GM12873 (cell line): ENCODE data around the gene NSUN5.

ENCODE experiments used
- TF ChIP-seq, protein P1 (sequence below): IDR thresholded peaks from 2 replicates; pipeline ENCODE4 v1.5.1; 2012; ENCODE audit warnings: low read depth, mild to moderate bottlenecking, moderate library complexity, low read length, control low read depth; ENCODE audit not compliant: insufficient read depth; ENCODE audit errors: missing control alignments

Gene NSUN5

DNA sequence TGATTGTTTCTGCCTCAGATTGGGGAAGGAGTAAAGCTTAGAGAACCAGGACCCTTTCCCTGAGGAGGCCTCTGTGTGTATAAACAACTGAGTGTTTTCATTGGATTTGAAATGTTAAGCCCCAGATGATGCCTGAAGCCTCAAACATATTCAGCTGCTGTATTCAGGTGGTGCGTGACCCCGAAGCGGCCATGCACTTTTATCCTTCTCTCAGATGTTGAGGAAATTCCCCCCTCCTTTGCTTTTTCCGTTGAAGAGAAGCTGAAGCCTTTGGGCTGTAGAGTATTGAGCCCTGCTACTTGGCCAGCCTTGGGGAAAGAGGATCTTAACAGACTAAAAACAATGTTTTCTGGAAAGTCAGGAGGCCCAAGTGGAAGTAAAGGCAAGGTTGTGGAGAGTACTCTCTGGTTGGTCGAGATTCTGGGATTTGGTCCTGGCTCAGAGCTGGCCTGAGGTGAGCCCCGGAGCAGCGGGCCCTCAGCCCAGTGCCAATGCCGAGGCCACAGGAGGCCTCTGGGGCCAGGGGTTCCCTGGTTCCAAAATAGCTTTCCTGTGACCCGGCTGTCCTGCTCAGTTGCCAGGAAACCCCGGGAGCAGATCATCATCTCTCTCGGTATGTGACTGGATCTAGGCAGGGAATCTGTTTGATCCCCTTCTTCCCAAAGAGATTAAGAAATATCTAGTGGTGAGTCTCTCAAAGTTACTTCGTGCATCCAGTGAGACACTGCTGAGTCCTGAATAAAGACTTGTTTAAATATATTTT, 41.9 kb upstream of the NSUN5 start:
- TF ChIP-seq, protein P1, sequence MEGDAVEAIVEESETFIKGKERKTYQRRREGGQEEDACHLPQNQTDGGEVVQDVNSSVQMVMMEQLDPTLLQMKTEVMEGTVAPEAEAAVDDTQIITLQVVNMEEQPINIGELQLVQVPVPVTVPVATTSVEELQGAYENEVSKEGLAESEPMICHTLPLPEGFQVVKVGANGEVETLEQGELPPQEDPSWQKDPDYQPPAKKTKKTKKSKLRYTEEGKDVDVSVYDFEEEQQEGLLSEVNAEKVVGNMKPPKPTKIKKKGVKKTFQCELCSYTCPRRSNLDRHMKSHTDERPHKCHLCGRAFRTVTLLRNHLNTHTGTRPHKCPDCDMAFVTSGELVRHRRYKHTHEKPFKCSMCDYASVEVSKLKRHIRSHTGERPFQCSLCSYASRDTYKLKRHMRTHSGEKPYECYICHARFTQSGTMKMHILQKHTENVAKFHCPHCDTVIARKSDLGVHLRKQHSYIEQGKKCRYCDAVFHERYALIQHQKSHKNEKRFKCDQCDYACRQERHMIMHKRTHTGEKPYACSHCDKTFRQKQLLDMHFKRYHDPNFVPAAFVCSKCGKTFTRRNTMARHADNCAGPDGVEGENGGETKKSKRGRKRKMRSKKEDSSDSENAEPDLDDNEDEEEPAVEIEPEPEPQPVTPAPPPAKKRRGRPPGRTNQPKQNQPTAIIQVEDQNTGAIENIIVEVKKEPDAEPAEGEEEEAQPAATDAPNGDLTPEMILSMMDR, result no peak

- TF ChIP-seq, protein P1, result no peak
These were observed 41.1 kb upstream of the NSUN5 start for GRCh38 chr7:73349763-73350162.

DNA sequence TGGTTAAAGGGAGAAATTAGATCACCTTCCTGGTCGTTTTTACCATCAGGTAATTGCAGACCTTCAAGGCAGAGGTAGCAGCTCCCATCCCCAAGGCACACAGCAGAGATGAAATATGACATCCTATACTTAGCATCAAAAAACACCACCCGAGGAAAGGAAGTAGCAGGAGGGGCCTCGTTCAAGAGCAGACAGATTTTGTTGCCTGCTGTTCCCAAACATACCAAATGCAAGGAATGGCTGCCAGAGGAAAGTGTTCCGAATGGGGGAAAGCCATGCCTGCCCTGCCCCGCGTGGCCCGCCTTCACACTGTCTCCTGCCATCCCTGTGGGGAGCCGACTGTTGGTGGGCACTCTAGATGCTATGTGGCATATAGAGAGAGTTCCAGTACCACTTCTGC, 37.3 kb upstream of the NSUN5 start:
- TF ChIP-seq, protein P1, result no peak

DNA sequence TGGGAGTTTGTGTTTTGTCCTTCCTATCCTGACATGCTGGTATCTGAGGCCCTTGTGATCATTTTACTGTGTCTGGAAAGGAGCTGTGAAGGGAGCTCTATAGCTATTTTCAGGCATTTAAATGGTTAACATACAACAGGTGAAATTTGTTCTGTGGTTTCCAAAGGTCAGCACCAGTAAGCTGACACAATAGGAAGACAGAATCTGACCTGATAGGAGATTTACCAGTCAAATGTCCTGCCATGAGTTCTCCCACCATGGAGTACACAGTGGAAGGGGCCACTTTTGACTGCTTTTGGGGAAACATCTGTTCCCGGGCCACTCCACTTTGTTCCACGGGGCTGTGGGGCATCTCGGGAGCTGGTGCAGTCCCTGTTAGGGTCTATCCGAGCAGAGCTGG, 36.9 kb upstream of the NSUN5 start:
- TF ChIP-seq, protein P1, result no peak

- TF ChIP-seq, protein P1, result no peak
These were observed 35.2 kb upstream of the NSUN5 start for GRCh38 chr7:73343671-73344380.

- TF ChIP-seq, protein P1, result no peak
These were observed 34.0 kb upstream of the NSUN5 start for GRCh38 chr7:73342645-73343044.

GRCh38 chr7:73341877-73342276, 33.3 kb upstream of the NSUN5 start:
- TF ChIP-seq, protein P1, result no peak
